Esophagus (tissue), 2 donors: Measurements from ENCODE around the gene NKAIN4. TPM values are rescaled to one million over a fixed set of nuclear protein-coding genes. Genes with fewer than 3 reads are reported as not detected.

ENCODE experiments used
- H3K27ac ChIP-seq, 2 donors: one replicate each; pipeline ENCODE4 v1.5.1; 2013; ENCODE audit warnings: low read depth in 2 of 2, mild to moderate bottlenecking in 2 of 2, inconsistent platforms in 1 of 2, low read length in 1 of 2, moderate library complexity in 1 of 2
- H3K27me3 ChIP-seq, 2 donors: one replicate each; pipeline ENCODE4 v1.6.1; 2013; ENCODE audit warnings: low read length in 2 of 2, control low read depth in 1 of 2, mild to moderate bottlenecking in 1 of 2; ENCODE audit not compliant: insufficient read depth in 2 of 2, control insufficient read depth in 1 of 2
- H3K36me3 ChIP-seq, 2 donors: one replicate each; pipeline ENCODE4 v1.6.1; 2013; ENCODE audit warnings: low read length in 1 of 2; ENCODE audit not compliant: control insufficient read depth in 2 of 2, insufficient read depth in 2 of 2
- H3K4me1 ChIP-seq, 2 donors: one replicate each; pipeline ENCODE4 v1.6.1; 2013; ENCODE audit warnings: low read length in 1 of 2; ENCODE audit not compliant: control insufficient read depth in 2 of 2, insufficient read depth in 2 of 2
- H3K4me3 ChIP-seq, 2 donors: one replicate each; pipeline ENCODE4 v1.5.1; 2013; ENCODE audit warnings: low read length in 2 of 2, mild to moderate bottlenecking in 2 of 2, low read depth in 1 of 2, moderate library complexity in 1 of 2
- H3K9me3 ChIP-seq, 2 donors: one replicate each; pipeline ENCODE4 v1.6.1; 2013; ENCODE audit warnings: mild to moderate bottlenecking in 2 of 2, low read depth in 1 of 2, low read length in 1 of 2, moderate library complexity in 1 of 2; ENCODE audit not compliant: control insufficient read depth in 2 of 2, insufficient read depth in 1 of 2
- WGBS, 2 donors: extraction: QIAGEN DNeasy Blood & Tissue Kit; methylation state at CpG; one replicate each; pipeline ENCODE4 v1.1.7; 2013; 5-methylcytosine and 5-hydroxymethylcytosine counted together
- polyA plus RNA-seq, 2 donors: library from polyadenylated mRNA; stranded (reverse); fragments of 200-250 nt; gene quantifications; one replicate each; pipeline ENCODE4 v1.2.3, GENCODE V29; 2013
- donor health status: healthy with polysubstance abuse.
- donor health status: Bipolar disorder and iron deficiency.

The NKAIN4 gene
- polyA plus RNA-seq, 2 donors, result not detected

DNA sequence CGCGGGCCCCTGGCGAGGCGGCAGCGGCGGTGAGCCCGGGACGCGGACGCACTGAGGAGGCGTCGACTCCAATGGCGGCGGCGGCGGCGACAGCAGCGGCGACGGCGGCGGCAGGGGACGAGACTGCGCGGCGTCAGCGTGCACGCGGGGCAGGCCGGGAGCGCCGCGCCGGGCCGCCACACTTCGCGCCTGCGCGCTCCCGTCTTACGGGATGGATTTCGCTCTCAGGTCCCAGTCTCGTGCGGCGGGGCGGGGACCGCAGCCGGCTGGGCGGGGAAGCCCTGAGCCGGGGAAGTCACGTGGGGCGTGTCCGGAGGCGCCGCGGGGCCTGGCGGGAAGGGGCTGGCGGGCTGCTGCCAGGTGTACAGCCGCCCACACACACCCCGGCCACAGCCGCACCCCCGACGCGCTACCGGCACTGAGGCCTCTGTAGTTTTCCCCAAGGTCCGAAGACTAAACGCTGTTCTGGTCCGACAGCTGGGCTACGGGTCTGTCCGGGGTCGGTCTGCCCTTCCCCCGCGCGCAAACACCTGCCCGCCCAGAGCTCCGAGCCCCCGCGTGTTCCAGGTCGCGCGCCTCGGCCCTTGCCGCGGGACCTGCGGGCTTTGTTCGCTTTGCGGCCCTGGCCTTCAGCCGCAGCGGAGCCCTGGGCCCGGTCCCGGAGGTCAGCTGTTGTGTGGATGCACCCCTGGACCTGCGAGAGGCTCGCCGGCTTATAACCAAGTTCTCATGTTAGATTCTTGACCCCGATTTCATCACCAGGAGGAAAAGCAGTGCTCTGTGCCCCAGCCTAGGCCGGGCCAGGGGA is 38.0 kb downstream of the NKAIN4 start, which contains the start of gene YTHDF1:
TSS of gene YTHDF1 (minus strand) at position 91 of the 808 bp plus-strand sequence. CDS start 239 bp downstream, outside the sequence.
- H3K36me3 ChIP-seq, result peaks cover 4 to 7% of the 10 kb centered on the region in 2 donors
- no peaks in the 10 kb centered on the region for H3K27me3 ChIP-seq
- 1% methylated on average over 63 to 96 of the region's 96 CpGs for WGBS, 2 donors
- H3K4me1 ChIP-seq, result peaks cover 5 to 8% of the 10 kb centered on the region in 2 donors
- peak within 1 kb of the TSS; percentile 75 to 76 for H3K27ac ChIP-seq
- peak within 1 kb of the TSS; percentile 86 to 98 for H3K4me3 ChIP-seq
- no peaks in the 10 kb centered on the region for H3K9me3 ChIP-seq

DNA sequence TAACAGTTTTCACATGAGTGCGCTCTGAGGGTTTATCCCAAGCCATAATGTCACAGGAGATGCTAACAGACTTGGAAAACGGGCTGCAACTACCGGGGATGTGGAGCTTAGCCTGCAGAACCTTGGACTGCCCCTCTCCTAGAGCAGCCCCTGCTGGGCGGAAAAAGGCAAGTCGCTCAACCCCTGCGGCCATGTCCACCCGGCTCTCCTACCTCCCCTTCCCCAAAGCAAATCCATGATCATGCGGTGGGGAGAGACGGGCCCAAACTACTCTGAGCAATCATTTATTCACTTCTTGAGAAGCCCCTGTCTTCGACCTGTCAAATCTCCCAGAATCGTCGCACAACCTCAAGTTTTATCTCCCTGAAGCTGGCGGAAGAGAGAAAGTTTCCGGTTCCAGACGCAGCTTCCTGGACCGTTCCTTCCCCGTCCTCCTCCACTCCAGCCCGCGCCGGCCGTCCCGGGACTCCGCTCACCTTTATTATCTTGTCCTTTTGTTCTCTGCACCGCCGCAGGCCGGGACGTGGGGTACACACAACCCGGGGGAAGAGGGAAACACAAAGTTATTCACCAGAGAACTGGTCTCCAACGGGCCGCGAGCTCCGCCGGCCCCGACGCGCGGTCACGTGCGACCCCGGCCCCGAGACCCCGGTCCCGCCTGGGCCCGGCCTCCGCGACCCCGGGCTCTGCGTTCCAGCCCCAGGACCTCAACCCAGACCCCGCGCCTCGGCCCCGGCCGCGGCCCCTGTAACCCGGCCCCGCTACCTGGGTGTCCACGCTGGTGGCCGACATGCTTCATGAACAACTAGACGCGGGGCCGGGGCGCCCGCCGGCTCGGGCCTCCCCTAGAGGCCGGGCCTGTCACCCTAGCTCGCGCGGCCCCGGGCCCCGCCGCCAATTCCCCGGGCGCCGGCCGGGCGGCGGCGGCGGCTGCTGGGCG is 38.9 kb downstream of the NKAIN4 start:
- no peaks in the 10 kb centered on the region for H3K27me3 ChIP-seq
- peaks cover 4 to 10% of the 10 kb centered on the region in 2 donors for H3K36me3 ChIP-seq
- H3K4me1 ChIP-seq, result peaks cover 5 to 8% of the 10 kb centered on the region in 2 donors
- peak overlapping the region; percentile 86 to 98 for H3K4me3 ChIP-seq
- no peaks in the 10 kb centered on the region for H3K9me3 ChIP-seq
- H3K27ac ChIP-seq, result peak overlapping the region; percentile 73 to 75
- 2 to 3% methylated on average over 78 to 81 of the region's 81 CpGs for WGBS, 2 donors

DNA sequence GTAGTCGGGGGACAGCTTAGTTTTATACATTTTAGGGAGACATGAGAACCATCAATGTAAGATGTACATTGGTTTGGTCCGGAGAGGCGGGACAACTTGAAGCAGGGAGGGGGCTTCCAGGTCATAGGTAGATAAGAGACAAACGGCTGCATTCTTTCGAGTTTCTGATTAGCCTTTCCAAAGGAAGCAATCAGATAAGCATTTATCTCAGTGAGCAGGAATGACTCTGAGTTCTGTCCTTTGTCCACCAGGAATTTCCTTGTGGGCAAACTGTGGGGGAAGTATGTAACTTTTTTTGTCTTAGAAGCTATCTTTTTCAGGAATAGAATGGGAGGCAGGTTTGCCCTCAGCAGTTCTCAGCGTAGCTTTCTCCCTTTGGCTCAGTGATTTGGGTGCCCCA is 39.7 kb downstream of the NKAIN4 start:
- peaks cover 4 to 13% of the 10 kb centered on the region in 2 donors for H3K36me3 ChIP-seq
- no peak overlapping the region for H3K27ac ChIP-seq
- H3K9me3 ChIP-seq, result no peaks in the 10 kb centered on the region
- peak overlapping the region in 1 of 2 donors; percentile 98 for H3K4me3 ChIP-seq
- no peaks in the 10 kb centered on the region for H3K27me3 ChIP-seq
- H3K4me1 ChIP-seq, result peaks cover 5 to 8% of the 10 kb centered on the region in 2 donors
- 57 to 65% methylated on average over 6 of the region's 6 CpGs for WGBS, 2 donors

DNA sequence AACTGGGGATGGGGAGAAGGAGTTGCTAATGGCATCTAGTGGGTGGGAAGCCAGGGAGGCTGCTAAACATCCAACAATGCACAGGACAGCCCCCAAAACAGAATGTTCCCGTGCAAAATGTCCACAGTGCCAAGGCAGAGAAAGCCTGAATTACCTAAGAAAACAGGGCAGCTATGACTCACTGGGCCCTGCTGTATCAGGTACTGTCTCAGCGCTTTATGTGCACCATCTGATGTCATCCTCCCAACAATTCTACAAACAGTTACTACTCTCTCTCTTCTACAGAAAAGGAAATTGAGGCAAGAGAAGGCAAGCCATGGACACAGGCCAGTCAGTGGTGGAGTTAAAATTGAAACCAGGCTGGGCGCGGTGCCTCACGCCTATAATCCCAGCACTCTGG is 41.5 kb downstream of the NKAIN4 start:
- Histone ChIP-seq H3K9me3 (no peaks in the 10 kb centered on the region), H3K4me1 (peaks cover 5 to 8% of the 10 kb centered on the region in 2 donors), H3K27me3 (no peaks in the 10 kb centered on the region), H3K4me3 (no peak overlapping the region), H3K36me3 (peaks cover 8 to 18% of the 10 kb centered on the region in 2 donors), H3K27ac (no peak overlapping the region)
- WGBS, 2 donors, result 74 to 78% methylated on average over 5 of the region's 5 CpGs

DNA sequence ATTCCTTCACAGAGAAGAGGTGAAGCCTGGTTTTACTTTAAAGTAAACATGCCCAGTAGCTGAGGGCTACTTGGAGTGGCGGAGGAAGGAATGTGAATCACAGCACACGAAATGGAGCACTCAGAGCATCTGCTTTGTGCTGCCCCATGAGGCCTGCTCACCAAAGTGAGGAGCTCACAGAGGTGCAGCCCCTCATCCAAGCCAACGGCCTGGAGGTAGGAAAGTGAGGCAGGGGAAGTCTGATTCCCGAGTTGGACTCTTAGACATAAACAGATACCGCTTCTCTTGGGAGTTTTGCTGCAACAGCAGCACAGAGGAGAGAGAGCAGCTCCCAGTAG is 41.9 kb downstream of the NKAIN4 start:
- 73 to 81% methylated on average over 5 of the region's 5 CpGs for WGBS, 2 donors
- H3K4me1 ChIP-seq, result peaks cover 5 to 9% of the 10 kb centered on the region in 2 donors
- H3K27ac ChIP-seq, result no peak overlapping the region

DNA sequence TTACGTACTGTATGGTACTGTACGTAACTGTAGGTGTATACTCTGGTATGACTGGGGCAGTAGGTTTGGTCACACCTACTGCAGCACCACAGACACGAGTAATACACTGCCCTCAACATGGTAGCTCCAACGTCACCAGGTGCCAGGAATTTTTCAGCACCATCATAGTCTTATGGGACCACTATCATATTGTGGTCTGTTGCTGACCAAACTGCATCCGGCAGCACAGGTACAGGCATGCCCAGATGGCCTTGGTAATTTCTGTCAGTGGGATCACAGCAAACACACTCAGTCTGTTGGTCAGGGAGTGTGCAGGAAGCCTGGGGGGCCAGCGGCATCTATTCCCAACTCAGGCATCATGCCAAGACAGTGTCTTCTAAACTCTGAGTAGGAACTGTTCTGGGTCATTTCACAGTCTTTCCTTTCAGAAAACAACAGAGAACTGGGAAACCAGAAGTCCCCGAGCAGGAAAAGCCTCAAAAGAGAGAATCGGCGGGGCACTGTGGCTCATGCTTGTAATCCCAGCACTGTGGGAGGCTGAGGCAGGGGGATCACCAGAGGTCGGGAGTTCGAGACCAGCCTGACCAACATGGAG is 44.2 kb downstream of the NKAIN4 start:
- Histone ChIP-seq H3K9me3 (no peaks in the 10 kb centered on the region), H3K36me3 (peaks cover 8 to 21% of the 10 kb centered on the region in 2 donors), H3K27me3 (no peaks in the 10 kb centered on the region), H3K27ac (no peak overlapping the region), H3K4me3 (no peak overlapping the region), H3K4me1 (peaks cover 5 to 10% of the 10 kb centered on the region in 2 donors)
- 80 to 84% methylated on average over 11 of the region's 11 CpGs for WGBS, 2 donors

More for the DNA sequence above, 41.9 kb downstream of the NKAIN4 start:
- peaks cover 8 to 18% of the 10 kb centered on the region in 2 donors for H3K36me3 ChIP-seq
- H3K4me3 ChIP-seq, result no peak overlapping the region
- H3K27me3 ChIP-seq, result no peaks in the 10 kb centered on the region
- no peaks in the 10 kb centered on the region for H3K9me3 ChIP-seq

DNA sequence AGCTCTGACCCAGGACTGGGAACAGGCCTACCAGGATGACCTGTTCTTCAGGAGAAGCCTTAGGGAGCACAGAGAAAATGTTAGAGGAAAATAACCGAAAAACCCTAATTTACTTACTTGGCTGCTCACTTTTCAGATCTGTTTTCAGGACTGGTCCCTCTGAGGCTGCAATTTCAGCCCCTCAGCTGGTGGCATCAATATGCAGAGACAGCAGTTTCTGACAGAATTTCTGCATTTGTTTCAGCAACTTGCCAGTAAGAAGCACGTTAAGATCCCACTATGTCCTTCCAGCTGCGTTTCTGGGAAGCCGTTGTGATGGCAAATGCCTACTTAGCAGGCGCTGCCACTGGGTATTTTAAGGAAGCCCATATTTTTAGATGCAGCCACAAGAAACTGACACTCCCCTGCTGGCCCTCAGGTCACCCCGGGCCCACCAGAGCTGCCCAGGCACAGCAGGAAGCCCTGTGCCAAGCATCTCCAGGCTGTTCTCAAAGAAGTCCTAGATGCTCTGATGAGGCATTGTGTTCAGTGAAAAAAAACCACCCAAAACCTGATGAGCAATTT is 45.8 kb downstream of the NKAIN4 start:
- WGBS, 2 donors, result 84 to 91% methylated on average over 6 of the region's 6 CpGs
- no peaks in the 10 kb centered on the region for H3K9me3 ChIP-seq
- H3K4me3 ChIP-seq, result no peak overlapping the region
- H3K36me3 ChIP-seq, result peaks cover 18 to 29% of the 10 kb centered on the region in 2 donors
- H3K27ac ChIP-seq, result no peak overlapping the region
- peaks cover 2 to 5% of the 10 kb centered on the region in 2 donors for H3K4me1 ChIP-seq
- H3K27me3 ChIP-seq, result no peaks in the 10 kb centered on the region

DNA sequence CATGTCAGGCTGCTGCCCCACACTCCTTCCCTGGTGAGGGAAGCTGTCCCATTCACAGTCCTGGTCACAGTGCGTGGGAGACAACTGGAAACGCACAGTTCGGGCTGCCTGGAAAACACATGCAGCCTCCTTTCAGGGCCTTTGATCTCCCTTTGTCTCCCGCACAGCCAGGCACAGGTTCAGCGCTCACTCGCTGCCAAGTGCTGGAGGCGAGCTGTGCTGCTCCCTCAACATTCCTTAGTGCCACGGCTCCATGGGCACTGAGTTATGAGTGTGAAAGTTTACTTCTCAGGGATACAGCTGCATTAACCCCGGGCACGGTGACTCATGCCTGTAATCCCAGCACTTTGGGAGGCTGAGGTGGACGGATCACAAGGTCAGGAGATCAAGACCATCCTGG is 47.4 kb downstream of the NKAIN4 start:
- H3K27ac ChIP-seq, result no peak overlapping the region
- H3K9me3 ChIP-seq, result no peaks in the 10 kb centered on the region
- H3K36me3 ChIP-seq, result peaks cover 15 to 38% of the 10 kb centered on the region in 2 donors
- no peak overlapping the region for H3K4me3 ChIP-seq
- 47 to 52% methylated on average over 11 of the region's 11 CpGs for WGBS, 2 donors
- H3K4me1 ChIP-seq, result peaks cover 2 to 5% of the 10 kb centered on the region in 2 donors
- H3K27me3 ChIP-seq, result no peaks in the 10 kb centered on the region

DNA sequence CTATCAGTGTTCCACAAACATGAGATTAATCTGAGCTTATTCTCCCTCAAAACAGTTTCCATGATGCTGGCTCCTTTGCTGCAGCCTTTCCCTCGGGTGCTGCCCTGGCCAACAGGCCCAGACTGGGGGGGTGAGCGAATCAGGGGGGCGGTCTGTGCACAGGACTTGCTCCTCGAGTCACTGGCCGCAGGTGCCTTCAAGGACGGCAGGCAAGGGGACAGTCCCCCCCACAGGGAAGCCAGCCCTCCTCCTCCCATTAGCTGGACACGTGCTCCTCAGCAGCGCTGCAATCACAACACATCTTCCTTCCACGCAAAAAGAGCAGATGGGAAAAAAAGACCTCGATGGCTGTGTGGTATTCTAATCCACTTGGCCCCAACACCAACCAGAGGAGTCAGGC is 48.4 kb downstream of the NKAIN4 start:
- no peaks in the 10 kb centered on the region for H3K27me3 ChIP-seq
- H3K36me3 ChIP-seq, result peaks cover 22 to 38% of the 10 kb centered on the region in 2 donors
- H3K27ac ChIP-seq, result no peak overlapping the region
- WGBS, 2 donors, result 71 to 79% methylated on average over 10 of the region's 10 CpGs
- no peak overlapping the region for H3K4me3 ChIP-seq
- peaks cover 2 to 5% of the 10 kb centered on the region in 2 donors for H3K4me1 ChIP-seq
- H3K9me3 ChIP-seq, result no peaks in the 10 kb centered on the region
